Calu3 (cell line): ENCODE results near the gene RAMP1. TPM values are rescaled to one million over a fixed set of nuclear protein-coding genes. Genes with fewer than 3 reads are reported as not detected.

ENCODE experiments used
- BruUV-seq: library from RNA; stranded (reverse); fragments of 400-500 nt; replicated peaks from 2 replicates; lab custom pipeline; 2021; lab: Mats Ljungman, UMichigan
- CTCF ChIA-PET: fragments of 300-600 bp; sonication (Branson Sonifier 250); formaldehyde crosslinking; loops from one replicate; lab custom pipeline; 2022; ENCODE audit warnings: antibody characterized with exemption; lab: Charles Lee
- DNase-seq: peaks from one replicate; pipeline ENCODE4 v3.0.0; 2022
- H3K27ac Mint-ChIP-seq: one replicate; pipeline ENCODE4 v1.8.0; 2022; ENCODE audit warnings: mixed read lengths; ENCODE audit not compliant: unreplicated experiment
- H3K27me3 Mint-ChIP-seq: one replicate; pipeline ENCODE4 v1.8.0; 2022; ENCODE audit warnings: mixed read lengths; ENCODE audit not compliant: unreplicated experiment
- H3K36me3 Mint-ChIP-seq: one replicate; pipeline ENCODE4 v1.8.0; 2022; ENCODE audit warnings: mild to moderate bottlenecking, moderate library complexity, mixed read lengths; ENCODE audit not compliant: insufficient read depth, unreplicated experiment
- H3K4me1 Mint-ChIP-seq: one replicate; pipeline ENCODE4 v1.8.0; 2022; ENCODE audit warnings: mild to moderate bottlenecking, low read depth, mixed read lengths; ENCODE audit not compliant: unreplicated experiment
- H3K4me3 Mint-ChIP-seq: one replicate; pipeline ENCODE4 v1.8.0; 2022; ENCODE audit warnings: mild to moderate bottlenecking, low read depth, moderate library complexity, mixed read lengths; ENCODE audit not compliant: unreplicated experiment
- H3K9me3 Mint-ChIP-seq: one replicate; pipeline ENCODE4 v1.8.0; 2022; ENCODE audit warnings: low read depth, mixed read lengths; ENCODE audit not compliant: unreplicated experiment
- CTCF ChIP-seq: fragments of 200-600 bp; IDR thresholded peaks from one replicate; pipeline ENCODE4 v1.8.0; 2022; ENCODE audit warnings: antibody characterized with exemption; ENCODE audit not compliant: unreplicated experiment
- intact Hi-C: fragments of 100-400 bp; cut with micrococcal nuclease; formaldehyde crosslinking; loops from one replicate; pipeline ENCODE4 v1.10.0; 2022; ENCODE audit not compliant: unreplicated experiment
- total RNA-seq: library from RNA; stranded (reverse); gene quantifications from 2 replicates; pipeline ENCODE4 v1.2.3, GENCODE V29; 2022

Gene RAMP1
- total RNA-seq, 1 experiment from 2014 or later, result 9.8 TPM

- no peak for DNase-seq
- peaks cover 14% of the 10 kb centered on the region for H3K36me3 Mint-ChIP-seq
These were observed 67.7 kb downstream of the RAMP1 start for GRCh38 chr2:237927135-237927534.

GRCh38 chr2:237927986-237928385 lies 68.6 kb downstream of the RAMP1 start:
- Mint-ChIP-seq H3K27ac (no peak overlapping the region), H3K9me3 (peaks cover 4% of the 10 kb centered on the region), H3K4me1 (peaks cover 9% of the 10 kb centered on the region), H3K4me3 (no peak overlapping the region), H3K27me3 (peaks cover 12% of the 10 kb centered on the region), H3K36me3 (peaks cover 8% of the 10 kb centered on the region)
- TF ChIP-seq CTCF, result no peak
- DNase-seq, result no peak
- BruUV-seq, result no TSS peak
- intact Hi-C loops, result loop anchor here (10.0 kb wide), 1 partner anchor 63 kb away; no protein-coding TSS in a partner anchor
- CTCF ChIA-PET, result no interaction called here

More at GRCh38 chr2:237927135-237927534, 67.7 kb downstream of the RAMP1 start:
- CTCF ChIA-PET, result no interaction called here
- Mint-ChIP-seq H3K9me3 (peaks cover 4% of the 10 kb centered on the region), H3K4me1 (peaks cover 9% of the 10 kb centered on the region), H3K27me3 (peaks cover 12% of the 10 kb centered on the region), H3K4me3 (no peak overlapping the region), H3K27ac (no peak overlapping the region)
- intact Hi-C loops, result loop anchor here (10.0 kb wide), 1 partner anchor 62 kb away; no protein-coding TSS in a partner anchor
- BruUV-seq, result no TSS peak
- TF ChIP-seq CTCF, result no peak

- no peak overlapping the region for H3K27ac Mint-ChIP-seq
- no peak for DNase-seq
- H3K36me3 Mint-ChIP-seq, result no peaks in the 10 kb centered on the region
- intact Hi-C loops, result loop anchor here (10.0 kb wide), 1 partner anchor 65 kb away; no protein-coding TSS in a partner anchor
- peaks cover 4% of the 10 kb centered on the region for H3K9me3 Mint-ChIP-seq
- CTCF ChIA-PET, result interaction anchor here (0.7 kb wide), 1 partner anchor 12 kb away, joined by 3 read pairs; no protein-coding TSS in a partner anchor
- H3K4me1 Mint-ChIP-seq, result no peaks in the 10 kb centered on the region
- BruUV-seq, result no TSS peak
- peaks cover 30% of the 10 kb centered on the region for H3K27me3 Mint-ChIP-seq
- H3K4me3 Mint-ChIP-seq, result no peak overlapping the region
- TF ChIP-seq CTCF, result no peak
These were observed 70.6 kb downstream of the RAMP1 start for GRCh38 chr2:237929979-237930378.

DNA sequence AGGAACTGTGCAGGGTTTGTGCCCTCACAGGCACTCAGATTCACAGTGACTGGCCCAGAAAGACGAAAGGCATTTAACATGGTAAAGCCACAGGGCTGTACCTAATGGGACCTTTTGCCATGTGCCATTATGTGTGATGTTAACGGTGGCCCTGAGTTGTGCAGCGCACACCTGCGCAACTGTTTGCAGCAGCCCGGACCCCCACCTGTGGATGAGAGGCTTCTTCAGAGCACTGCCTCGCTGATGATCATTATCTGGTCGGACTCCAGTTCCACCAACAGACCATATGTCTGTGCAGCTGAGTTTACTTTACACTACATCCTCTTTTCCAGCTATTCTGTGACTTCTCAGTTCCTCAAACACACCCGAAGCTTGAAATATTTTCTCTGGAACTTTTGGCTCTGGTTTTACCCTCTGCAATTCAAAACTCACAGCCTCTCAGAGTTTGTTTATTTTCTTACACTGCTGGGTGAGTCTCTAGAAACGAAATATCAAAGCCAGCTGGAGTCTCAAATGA lies 71.8 kb downstream of the RAMP1 start:
- Mint-ChIP-seq H3K27me3 (peaks cover 30% of the 10 kb centered on the region), H3K9me3 (peaks cover 4% of the 10 kb centered on the region), H3K4me3 (no peak overlapping the region), H3K36me3 (no peaks in the 10 kb centered on the region), H3K27ac (no peak overlapping the region), H3K4me1 (no peaks in the 10 kb centered on the region)
- no peak for DNase-seq
- no peak for TF ChIP-seq CTCF
- BruUV-seq, result no TSS peak
- intact Hi-C loops, result no loop called here
- CTCF ChIA-PET, result no interaction called here
